Astrocyte of the cerebellum (primary cell): ENCODE measurements around the gene NEK11.

ENCODE experiments used
- DNase-seq: peaks from one replicate; pipeline ENCODE4 v3.0.0-alpha.2; 2011; ENCODE audit warnings: low read depth
- H3K4me3 ChIP-seq: 2 replicates; pipeline ENCODE4 v1.5.1; 2011; ENCODE audit warnings: mild to moderate bottlenecking, low read depth, low read length, moderate library complexity
- in situ Hi-C: cut with HindIII; loops from 2 replicates; pipeline ENCODE4 v1.10.0; 2017; ENCODE audit warnings: low sequenced_read_pairs
- TF ChIP-seq, protein P1 (sequence below): IDR thresholded peaks from 2 replicates; pipeline ENCODE4 v1.5.1; 2012; ENCODE audit warnings: low read length, low read depth, moderate library complexity, mild to moderate bottlenecking; ENCODE audit errors: missing control alignments

The NEK11 gene

DNA sequence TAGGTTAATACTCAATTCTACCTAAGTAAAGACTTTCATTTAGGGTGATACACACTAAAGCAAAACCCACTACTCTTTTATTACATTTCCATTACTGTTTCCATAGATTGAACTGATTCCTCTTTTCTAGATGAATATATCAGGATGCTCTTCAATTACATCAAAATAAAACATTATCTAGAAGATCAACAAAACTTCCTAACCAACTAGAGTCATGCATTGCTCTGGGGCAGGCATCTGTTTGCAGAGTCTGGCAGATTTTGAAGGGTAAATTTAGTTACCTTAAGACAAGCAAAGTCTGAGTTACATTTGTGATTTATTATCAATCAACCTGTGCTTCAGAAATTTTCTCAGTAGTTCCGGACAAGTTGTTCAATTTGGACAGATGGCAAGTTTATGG lies 117.1 kb downstream of the NEK11 start:
- no peak for DNase-seq
- in situ Hi-C loops = no loop called here
- TF ChIP-seq, protein P1, sequence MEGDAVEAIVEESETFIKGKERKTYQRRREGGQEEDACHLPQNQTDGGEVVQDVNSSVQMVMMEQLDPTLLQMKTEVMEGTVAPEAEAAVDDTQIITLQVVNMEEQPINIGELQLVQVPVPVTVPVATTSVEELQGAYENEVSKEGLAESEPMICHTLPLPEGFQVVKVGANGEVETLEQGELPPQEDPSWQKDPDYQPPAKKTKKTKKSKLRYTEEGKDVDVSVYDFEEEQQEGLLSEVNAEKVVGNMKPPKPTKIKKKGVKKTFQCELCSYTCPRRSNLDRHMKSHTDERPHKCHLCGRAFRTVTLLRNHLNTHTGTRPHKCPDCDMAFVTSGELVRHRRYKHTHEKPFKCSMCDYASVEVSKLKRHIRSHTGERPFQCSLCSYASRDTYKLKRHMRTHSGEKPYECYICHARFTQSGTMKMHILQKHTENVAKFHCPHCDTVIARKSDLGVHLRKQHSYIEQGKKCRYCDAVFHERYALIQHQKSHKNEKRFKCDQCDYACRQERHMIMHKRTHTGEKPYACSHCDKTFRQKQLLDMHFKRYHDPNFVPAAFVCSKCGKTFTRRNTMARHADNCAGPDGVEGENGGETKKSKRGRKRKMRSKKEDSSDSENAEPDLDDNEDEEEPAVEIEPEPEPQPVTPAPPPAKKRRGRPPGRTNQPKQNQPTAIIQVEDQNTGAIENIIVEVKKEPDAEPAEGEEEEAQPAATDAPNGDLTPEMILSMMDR = no peak
- no peak overlapping the region for H3K4me3 ChIP-seq

DNA sequence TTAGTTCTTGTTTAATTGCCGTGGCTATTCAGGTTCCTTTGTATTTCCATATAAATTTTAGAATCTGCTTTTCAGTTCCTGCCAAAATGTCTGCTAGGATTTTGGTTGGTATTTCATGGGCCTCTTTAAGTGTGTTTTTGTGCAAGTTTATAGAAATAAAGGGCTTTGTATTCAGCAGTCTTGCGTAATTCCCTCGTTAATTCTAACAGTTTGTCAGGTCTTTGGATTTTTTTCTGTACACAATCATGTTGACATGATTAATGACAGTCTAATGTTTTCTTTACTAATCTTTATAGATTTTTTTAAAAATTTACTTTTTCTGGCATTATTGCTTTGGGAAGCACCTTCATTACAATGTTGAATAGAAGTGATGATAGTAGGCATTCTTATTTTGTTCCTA lies 120.9 kb downstream of the NEK11 start:
- in situ Hi-C loops = no loop called here
- DNase-seq = no peak
- no peak overlapping the region for H3K4me3 ChIP-seq
- TF ChIP-seq, protein P1 = no peak

DNA sequence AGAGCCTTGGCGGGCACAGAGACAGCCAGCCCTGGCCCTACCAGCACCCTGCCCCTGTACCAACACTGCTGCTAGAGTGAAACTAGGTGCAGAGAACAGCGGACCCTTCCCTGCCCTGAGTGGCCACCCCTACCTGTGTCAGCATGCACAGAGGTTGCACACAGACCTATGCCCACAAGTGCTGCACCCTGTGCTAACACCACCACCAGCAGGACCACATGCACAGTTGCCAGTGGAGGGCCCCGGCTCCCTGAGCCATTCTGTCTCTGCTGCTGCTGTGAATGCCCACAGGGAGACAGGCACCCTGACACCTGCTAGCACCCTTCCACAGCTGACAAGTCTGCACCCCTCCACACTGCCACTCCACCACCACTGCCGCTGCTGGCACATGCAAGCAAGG lies 131.8 kb downstream of the NEK11 start:
- DNase-seq = no peak
- TF ChIP-seq, protein P1 = no peak
- H3K4me3 ChIP-seq = no peak overlapping the region
- in situ Hi-C loops = no loop called here

DNA sequence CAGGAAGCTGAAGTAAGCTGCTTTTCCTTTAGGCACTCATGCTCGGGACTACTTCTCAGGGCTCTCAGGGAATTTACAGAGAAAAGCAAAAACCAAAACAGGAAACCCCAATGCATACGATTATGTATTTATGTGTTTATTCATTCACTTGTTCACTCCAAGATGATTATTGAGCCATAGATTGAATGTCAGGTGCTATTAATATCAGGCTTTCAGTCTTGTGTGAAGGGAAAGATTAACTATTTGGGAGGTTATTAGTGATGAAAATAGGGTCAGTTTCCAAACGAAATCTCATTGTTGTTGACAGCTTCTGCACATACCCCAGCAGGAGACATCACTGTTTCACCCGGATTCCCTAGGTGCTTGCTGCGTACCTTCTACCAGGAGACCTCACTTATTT lies 135.8 kb downstream of the NEK11 start:
- in situ Hi-C loops = no loop called here
- TF ChIP-seq, protein P1 = no peak
- DNase-seq = no peak
- H3K4me3 ChIP-seq = no peak overlapping the region

DNA sequence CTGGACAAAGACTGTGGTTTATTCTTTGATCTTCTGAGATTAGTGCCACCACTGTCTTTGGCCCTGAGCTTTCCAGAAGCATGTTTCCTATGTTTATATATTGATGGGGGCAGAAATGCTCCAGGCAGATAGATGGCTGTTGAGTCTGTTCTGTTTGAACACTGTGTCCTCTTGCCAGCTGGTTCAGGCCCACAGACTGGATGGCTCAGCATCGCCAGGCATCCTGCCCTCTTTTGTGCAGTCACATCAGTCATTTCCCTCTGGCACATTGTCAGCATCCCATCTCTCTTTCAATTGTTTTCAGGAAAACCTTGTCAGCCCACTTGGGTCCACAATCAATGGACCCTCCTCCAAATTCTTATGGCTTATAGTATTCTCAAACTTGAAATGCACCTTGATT lies 141.2 kb downstream of the NEK11 start:
- TF ChIP-seq, protein P1 = no peak
- H3K4me3 ChIP-seq = no peak overlapping the region
- in situ Hi-C loops = no loop called here
- no peak for DNase-seq

DNA sequence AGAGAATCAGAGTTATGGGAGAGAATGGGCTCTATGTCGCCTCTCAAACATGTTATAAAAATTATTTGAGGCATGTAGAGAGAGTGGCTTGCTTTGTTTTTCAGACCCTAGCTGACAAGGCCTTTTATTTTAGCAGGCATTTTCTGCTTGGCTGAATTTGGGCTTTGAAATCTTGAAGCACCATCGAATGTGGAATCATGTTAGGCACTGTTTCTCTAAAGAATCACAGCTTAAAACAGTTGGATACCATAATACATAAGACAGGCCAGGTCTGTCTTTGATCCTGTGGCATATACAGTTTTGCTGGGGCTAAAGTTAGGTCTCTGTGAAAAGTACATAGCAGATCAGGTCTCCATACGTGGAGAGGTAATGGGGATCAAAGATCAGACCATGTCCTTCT lies 142.7 kb downstream of the NEK11 start:
- DNase-seq = no peak
- TF ChIP-seq, protein P1 = no peak
- H3K4me3 ChIP-seq = no peak overlapping the region
- in situ Hi-C loops = no loop called here
